Stimulated activated CD4-positive, alpha-beta T cell treated with anti-CD3 and anti-CD28 coated beads, Interleukin-12 subunit alpha, Interleukin-12 subunit beta, amount 100 ng/mL, for 4 hours (primary cell): ENCODE results near the gene ACAT2.
"Not testable (repeated sequence)": the region's sequence is repeated elsewhere in the genome, so short reads cannot be mapped to it uniquely, and the experiment has no call there.

Experiments
- DNase-seq: peaks from one replicate; pipeline ENCODE4 v3.0.0-alpha.2; 2020

ACAT2 gene

GRCh38 chr6:159777240-159777904 is 15.5 kb downstream of the ACAT2 start:
- no peak for DNase-seq

- no peak for DNase-seq
These were observed 16.3 kb downstream of the ACAT2 start for GRCh38 chr6:159778131-159778530.

DNA sequence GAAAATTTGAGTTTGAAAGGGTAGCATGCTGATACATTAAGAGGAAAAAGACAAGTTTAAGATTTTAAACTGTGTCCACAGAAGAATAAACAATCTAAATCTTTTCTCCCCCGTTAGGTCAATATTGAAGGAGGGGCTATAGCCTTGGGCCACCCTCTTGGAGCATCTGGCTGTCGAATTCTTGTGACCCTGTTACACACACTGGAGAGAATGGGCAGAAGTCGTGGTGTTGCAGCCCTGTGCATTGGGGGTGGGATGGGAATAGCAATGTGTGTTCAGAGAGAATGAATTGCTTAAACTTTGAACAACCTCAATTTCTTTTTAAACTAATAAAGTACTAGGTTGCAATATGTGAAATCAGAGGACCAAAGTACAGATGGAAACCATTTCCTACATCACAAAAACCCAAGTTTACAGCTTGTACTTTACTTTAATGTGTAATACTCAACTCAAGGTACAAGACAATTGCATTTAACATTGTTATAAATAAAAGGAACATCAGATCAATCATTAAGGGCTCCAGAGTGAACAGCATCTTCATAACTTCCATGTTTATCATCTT is 16.8 kb downstream of the ACAT2 start:
- DNase-seq = no peak

GRCh38 chr6:159788276-159788675 is 26.4 kb downstream of the ACAT2 start:
- no peak for DNase-seq

GRCh38 chr6:159788753-159789376 is 27.0 kb downstream of the ACAT2 start:
- DNase-seq = peak; percentile 13

DNA sequence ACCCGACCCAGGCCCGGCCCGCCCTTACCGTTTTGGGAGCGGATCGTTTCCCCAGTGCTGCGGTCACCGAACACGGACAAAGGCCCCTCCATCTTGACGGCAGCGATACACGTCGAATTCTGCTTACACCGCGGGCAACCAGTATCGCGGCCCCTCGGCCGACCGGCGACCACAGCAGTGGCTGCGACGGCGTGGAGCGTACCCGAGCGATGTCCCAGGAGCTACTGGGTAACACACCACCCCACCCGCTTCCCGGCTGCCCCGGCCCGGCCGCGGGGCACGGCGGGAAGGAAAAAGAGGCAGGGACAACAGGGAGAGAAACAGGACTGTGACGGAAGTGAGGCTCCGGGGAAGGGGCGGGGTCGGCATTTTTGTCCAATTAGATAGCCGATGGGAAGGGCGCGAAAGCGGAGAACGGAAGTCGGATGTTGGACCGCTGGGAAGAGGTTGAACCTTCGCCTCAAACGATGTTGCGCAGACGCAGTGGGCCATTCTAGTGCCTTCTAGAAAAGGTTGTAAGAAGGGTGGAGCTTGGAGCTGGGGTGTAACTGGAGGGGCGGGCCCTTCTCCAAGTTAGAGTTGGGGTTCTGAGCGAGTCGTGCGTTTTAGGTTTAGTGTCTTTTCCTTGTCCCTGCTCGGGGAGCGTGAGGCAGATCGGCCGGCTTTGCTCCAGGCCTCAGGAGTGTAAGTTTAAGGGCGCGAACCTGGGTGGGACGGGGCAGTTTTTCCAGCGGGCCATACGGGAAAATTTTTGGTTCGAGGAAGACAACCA is 27.7 kb downstream of the ACAT2 start, which contains the start of gene TCP1:
TCP1 (minus strand) TSS at position 226 of the 772 bp plus-strand sequence; CDS start at position 92, 134 bp downstream.
- DNase-seq = peak; percentile 98

GRCh38 chr6:159790149-159790955 is 28.5 kb downstream of the ACAT2 start, which contains the start of gene MRPL18:
Gene MRPL18, plus strand, starts transcription at chr6:159790467. Its CDS starts 121 bp downstream, at chr6:159790588.
- DNase-seq = peak; percentile 83

DNA sequence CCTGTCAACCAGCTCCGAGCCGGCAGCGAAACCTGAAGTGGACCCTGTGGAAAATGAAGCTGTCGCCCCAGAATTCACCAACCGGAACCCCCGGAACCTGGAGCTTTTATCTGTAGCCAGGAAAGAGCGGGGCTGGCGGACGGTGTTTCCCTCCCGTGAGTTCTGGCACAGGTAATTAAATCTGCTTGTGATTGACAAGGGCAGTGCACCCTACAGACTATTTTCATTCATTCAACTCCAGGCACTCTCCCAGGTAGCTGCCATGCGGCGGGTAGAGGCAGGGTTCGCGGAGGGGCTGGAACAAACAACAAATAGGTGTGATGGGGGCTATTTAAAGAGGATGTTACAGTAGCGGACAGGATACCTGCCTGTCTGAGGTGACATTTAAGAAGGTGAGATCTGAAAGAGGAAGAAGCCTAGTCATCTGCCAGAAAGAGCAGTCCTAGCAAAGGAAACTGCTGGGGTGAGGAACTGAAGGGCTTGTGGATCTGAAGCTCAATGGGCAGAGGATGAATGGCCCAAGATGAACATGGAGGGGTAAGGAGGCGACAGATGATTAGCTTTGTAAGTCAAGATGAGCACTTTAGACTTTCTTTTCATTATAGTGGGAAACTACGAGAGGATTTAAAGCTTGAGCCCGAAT is 29.2 kb downstream of the ACAT2 start:
- DNase-seq = no peak

DNA sequence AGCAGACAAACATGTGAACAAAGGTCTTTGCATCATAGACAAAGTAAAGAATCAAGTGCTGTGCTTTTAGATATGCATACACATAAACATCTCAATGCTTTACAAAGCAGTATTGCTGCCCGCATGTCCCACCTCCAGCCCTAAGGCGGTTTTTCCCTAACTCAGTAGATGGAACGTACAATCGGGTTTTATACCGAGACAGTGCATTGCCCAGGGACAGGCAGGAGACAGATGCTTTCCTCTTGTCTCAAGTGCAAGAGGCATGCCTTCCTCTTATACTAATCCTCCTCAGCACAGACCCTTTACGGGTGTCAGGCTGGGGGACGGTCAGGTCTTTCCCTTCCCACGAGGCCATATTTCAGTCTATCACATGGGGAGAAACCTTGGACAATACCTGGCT is 33.1 kb downstream of the ACAT2 start:
- not testable (repeated sequence) for DNase-seq

GRCh38 chr6:159797554-159797953 is 35.7 kb downstream of the ACAT2 start:
- no peak for DNase-seq

DNA sequence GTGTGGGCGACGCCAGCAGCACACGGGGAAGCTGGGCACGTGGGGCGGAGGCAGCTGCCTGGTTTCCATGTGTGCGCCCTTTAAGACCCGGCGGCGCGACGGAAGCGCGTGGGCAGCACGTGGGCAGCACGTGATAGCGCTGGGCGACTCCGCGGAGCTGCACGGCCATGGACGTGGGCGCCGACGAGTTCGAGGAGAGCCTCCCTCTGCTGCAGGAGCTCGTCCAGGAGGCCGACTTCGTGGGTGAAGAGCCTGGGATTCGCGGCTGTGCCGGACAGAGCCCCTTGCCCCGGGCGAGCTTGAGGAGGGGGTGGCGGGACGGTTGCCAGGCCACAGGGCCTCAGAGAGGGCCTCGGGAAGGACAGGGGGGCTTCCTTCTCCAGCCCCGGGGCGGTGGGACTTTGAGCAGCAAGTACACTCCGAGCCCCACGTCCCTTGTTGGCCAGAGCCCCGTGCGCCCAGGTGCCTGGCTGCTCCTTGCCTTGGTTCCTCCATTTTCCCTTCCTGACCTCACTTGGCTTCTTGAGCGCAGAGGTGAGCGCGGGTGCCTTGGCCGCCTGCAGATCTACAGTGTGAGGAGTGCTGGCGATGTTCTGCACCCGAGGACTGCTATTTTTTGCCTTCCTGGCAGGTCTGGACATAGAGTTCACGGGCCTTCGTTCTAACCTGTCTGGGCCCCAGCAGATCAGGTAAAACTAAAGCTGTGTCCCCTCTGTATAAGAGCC is 38.5 kb downstream of the ACAT2 start, which contains the start of gene PNLDC1:
PNLDC1 (plus strand) TSS at position 136 of the 725 bp plus-strand sequence; CDS start at position 168, 32 bp downstream.
- no peak for DNase-seq

DNA sequence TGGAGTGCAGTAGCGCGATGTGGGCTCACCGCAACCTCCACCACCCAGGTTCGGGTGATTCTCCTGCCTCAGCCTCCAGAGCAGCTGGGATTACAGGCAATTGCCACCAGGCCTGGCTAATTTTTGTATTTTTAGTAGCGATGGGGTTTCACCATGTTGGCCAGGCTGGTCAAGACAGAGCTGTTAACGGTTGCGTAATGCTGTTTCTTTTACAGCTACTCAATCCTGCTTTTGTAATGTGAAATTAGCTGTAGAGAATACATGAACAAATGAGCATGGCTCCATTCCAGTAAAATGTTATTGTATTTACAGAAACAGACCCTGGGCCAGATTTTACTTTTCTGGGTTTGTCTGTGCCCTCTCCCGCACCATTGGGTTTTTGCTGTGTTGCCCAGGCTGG is 40.1 kb downstream of the ACAT2 start:
- no peak for DNase-seq

DNA sequence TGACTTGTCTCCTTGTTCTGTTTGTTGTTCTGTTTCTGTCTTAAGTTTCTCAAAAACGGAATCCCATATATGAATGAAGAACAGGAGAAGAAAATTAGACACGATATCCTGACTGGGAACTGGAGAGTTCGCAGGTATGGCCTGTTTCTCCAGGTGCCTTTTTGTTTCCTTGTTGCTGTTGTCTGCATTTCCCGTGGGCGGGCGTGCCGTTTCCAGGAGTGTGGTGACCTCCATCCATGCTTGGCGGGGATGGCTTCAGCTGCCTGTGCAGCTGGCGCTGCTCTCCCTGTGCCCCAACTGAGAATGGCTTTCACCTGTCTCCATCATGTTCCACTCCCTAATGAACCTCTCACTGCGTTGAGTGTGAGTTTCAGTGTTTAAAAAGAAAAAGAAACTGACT is 42.7 kb downstream of the ACAT2 start:
- DNase-seq = no peak

GRCh38 chr6:159805440-159806020 is 43.7 kb downstream of the ACAT2 start:
- no peak for DNase-seq

DNA sequence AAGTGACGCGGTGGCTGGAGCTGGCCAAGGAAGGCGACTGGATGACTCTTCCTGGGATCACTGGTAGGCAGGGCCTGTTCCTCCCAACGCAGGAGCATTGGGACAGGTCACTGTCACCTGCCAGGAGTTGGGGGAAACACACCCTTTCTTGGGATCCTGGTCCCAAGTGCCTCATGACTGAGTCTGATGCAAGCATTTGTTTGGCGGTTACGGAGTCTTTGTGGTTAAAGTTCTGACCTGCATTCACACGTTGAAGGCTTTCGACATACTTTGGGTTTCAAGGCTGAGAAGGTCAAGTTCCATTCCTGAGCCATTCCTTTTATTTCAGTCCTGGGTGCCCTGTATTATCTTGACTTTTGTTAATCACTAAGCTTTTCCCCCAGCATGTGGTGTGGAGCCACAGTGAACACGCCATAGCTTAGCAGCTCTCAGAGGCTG is 44.2 kb downstream of the ACAT2 start:
- no peak for DNase-seq

- DNase-seq = no peak
These were observed 45.5 kb downstream of the ACAT2 start for GRCh38 chr6:159807150-159807858.

GRCh38 chr6:159808647-159809046 is 46.8 kb downstream of the ACAT2 start:
- no peak for DNase-seq

- no peak for DNase-seq
These were observed 47.3 kb downstream of the ACAT2 start for GRCh38 chr6:159809149-159809548.

DNA sequence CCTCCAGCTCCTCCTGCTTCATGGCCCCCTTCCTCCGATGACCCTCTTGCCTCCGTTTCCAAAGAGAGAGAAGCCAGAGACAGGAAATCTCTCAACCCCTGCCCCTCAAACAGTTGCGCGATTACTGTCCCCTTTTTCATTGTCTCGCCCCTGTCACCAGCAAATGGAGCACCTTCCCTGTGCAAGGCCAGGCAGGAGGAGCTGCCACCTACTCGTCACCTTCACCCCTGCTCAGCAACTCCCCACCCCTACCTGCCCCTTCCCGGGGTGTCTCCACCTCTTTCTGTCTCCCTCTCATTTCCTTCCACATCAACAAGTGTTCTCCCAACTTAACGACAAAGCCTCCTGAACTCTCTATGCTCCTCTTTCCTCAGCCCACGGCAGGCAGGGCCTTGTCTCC is 51.9 kb downstream of the ACAT2 start:
- no peak for DNase-seq

DNA sequence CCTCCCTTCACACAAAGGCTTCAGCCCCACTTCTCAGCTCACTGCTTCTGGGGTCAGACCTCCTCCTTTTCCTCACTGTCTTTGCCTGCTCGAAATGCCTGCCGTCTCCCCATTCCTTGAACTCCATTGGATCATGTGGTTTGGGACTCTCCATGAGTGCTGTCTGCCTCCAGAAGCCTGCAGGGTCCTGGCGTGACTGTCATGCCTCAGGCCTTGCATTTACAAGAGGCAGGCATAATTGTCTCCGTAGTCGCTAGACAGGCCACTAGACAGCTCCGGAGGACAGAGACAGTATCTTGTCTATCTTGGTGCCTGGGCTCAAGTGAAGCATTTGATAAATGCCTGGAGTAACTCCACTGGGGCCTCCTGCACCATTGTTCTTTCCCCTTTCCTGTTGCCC is 53.6 kb downstream of the ACAT2 start:
- no peak for DNase-seq
